Stomach (tissue), 4 donors: ENCODE data around the gene DCC.

ENCODE experiments used
- CTCF ChIP-seq, 7 experiments: fragments of 450-650 bp in 4 of 7; fragments of 200-600 bp in 3 of 7; sonication (generic) in 3 of 7; IDR thresholded peaks; one replicate each; pipeline ENCODE4 v1.5.1; 2016 to 2019; ENCODE audit warnings: antibody characterized with exemption in 7 of 7, control low read depth in 2 of 7, mild to moderate bottlenecking in 1 of 7
- EP300 ChIP-seq: sonication (generic); formaldehyde crosslinking; IDR thresholded peaks from one replicate; pipeline ENCODE4 v1.6.1; 2017; ENCODE audit warnings: antibody characterized with exemption
- POLR2A ChIP-seq, 4 donors: fragments of 450-650 bp; IDR thresholded peaks; one replicate each; pipeline ENCODE4 v1.6.1; 2016; ENCODE audit warnings: antibody characterized with exemption in 4 of 4, control low read depth in 2 of 4, mild to moderate bottlenecking in 1 of 4, moderate library complexity in 1 of 4
- POLR2AphosphoS5 ChIP-seq, 3 donors: sonication (generic); formaldehyde crosslinking; IDR thresholded peaks; one replicate each; pipeline ENCODE4 v1.6.1; 2016; ENCODE audit warnings: antibody characterized with exemption in 3 of 3

- TF ChIP-seq CTCF (IDR thresholded peaks at IDR 0.05): no peak
- no peak for TF ChIP-seq POLR2A (IDR thresholded peaks at IDR 0.05)
- no peak for TF ChIP-seq EP300
- no peak for TF ChIP-seq POLR2AphosphoS5 (IDR thresholded peaks at IDR 0.05)
These were observed 178.1 kb downstream of the DCC start for GRCh38 chr18:52518086-52518485.
